Activated CD4-positive, alpha-beta T cell treated with anti-CD3 and anti-CD28 coated beads, Interleukin-2, Interleukin-4, amounts not matched to agents 100 ng/mL and 50 ng/mL, durations not matched to agents 16 hours and 8 hours (primary cell): ENCODE data around the gene IQSEC1.

Experiments used
- DNase-seq: peaks from one replicate; pipeline ENCODE4 v3.0.0-alpha.2; 2020; ENCODE audit warnings: low spot score

IQSEC1 gene

DNA sequence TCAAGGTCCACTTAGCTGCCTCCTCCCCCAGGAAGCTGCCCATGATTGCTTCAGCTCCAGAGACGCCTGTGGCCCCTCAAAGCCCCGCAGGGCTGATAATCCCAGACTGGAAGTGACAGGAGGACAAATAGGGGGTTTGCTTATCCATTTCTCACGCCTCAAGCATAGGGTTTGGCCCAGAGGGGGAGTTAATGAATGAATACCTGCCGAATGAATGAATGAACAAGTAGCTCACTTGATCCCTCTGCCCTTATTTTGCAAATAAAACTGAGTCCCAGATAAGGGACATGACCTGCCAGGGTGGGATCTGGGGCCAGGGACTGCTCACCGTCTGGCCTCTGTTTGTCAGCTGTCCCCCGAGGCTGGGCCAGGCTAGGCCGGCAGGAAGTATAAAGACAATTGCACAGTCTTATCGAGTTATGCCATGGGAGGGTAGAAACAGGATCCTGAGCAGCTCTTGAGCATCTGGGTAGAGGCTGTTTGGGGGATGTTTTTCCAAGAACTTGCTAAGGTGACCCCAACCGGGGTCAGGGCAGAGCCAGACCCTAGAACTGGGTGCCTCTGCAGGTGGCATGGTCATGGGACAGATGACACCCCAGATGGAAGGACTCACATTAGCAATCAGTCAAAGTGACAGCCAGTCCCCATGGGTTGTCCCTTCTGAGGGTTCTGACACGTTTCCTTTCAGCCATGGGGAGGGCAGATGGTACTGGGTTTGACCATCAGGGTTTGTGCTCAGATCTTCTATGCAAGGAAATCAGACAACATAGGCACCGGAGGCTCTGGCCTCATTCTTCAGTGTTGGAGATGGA is 45.0 kb downstream of the IQSEC1 start:
- no peak for DNase-seq

DNA sequence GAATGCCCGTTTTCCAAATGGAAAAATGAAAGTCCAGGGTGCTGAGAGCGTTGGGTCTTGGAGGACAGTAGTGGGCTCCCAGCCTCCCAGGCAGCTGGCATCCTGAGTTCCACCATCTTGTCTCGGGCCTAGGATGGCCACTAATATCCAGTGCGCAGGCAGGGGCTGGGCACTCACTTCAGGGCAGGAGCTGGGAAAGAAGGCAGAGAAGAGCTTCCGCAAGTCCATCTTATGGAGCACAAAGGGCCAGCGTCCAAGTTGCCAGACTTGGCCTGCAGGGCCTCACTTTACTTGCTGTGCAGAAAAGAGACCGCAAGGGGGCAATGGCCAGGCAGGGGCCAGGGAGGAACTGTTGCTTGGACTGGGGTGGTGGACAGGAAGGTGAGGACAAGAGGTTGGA is 46.1 kb downstream of the IQSEC1 start:
- DNase-seq, result no peak

GRCh38 chr3:13026534-13026933 is 46.7 kb downstream of the IQSEC1 start:
- no peak for DNase-seq

DNA sequence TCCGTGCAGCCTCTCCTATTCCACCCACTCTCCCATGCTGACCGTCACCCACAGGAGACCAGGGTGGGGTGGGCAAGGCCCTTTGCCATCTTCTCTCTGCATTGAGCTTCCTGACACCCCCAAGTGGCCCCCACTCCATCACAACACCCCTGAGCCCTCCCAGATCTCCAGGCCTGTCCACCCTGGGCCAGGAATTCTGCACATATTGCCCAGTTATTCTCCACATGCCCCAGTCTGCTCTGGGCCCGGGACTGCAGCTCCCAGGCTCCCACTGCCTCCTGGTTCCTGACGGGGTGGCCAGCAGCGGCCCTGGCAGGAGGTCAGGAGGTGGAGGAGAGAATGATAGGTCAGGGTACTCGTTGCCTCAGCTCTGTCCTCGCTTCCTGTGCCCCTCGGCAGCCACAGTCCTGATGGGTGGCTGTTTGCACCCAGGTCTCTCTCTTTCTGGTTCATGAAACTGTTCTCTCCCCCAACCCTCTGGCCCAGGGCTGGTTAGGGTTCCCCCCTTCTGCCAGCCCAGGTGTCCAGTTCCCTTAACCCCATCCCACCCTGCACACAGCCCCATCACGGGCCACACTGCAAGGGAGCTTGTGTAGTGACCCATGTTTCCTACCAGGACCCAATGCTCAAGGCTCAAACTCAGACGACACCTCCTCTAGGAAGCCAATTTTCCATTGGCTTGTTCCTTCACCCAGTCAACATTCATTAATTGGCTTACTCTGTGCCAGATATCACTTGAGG is 47.3 kb downstream of the IQSEC1 start:
- DNase-seq, result no peak

DNA sequence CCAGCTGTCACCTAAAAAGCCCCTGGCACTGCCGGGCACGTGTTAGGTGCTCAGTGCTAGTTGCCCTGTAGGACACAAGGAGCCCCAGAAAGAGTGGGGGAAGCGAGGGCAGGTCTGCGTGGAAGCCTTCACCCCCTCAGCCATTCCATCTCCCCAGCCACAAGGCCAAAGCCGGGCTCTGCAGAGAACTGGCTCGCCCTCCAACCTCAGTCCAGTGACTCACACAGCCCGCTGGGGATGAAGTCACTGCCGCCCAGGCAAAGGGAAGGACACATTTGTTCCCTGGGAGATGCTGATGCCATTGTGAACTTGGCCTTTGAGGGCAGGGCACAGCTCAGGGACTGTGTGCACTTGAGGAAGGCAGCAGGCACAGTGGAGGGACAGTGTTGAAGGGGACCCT is 48.1 kb downstream of the IQSEC1 start:
- DNase-seq, result no peak

- no peak for DNase-seq
Measured at GRCh38 chr3:13024765-13025065, 48.5 kb downstream of the IQSEC1 start.

GRCh38 chr3:13023971-13024764 is 49.1 kb downstream of the IQSEC1 start:
- DNase-seq, result no peak

- DNase-seq, result no peak
Measured at GRCh38 chr3:13023235-13023970, 49.8 kb downstream of the IQSEC1 start.

DNA sequence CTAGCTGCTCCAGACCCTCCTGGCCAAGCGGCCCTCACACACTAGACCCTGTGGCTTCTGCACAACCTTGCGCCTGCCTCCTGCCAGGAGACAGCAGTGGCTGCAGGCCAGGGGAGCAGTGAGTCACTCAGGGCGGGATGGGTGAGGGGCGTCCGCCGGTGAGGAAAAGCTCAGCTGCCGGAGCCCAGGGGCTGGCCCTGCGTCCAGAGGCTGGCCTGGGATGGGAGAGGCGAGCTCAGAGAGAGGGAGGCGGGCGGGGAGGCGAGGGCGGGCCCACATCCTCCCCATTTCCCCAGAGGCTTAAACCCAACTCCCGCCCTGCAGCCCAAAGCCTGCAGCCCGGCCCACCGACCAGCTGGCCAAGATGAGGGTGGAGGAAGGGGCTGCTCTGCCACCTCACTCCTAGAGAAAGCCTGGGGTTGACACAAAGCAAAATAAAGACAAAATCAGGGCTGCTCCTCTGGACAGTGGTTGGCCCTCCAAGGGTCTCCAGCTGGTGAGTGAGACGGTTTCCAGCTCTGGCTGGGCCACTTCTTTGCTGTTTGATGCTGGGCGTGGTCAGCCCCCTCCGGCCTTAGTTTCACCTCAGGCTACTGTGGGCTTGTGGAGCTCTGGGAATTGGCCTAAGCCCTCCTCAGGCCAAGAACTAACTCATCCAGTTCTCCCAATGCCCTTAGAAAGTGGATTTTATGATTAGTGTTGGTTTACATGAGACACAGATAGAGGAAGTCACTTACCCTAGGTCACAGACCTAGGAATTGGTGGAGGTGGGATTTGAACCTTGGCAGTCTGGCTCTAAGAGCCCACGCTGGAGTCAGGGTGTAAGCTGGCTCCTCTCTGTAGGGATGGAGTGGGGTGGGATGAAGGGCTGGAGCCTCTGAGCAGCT is 50.6 kb downstream of the IQSEC1 start:
- no peak for DNase-seq

GRCh38 chr3:13021141-13022114 is 51.8 kb downstream of the IQSEC1 start:
- no peak for DNase-seq

- DNase-seq, result no peak
Measured at GRCh38 chr3:13020159-13020750, 53.0 kb downstream of the IQSEC1 start.

DNA sequence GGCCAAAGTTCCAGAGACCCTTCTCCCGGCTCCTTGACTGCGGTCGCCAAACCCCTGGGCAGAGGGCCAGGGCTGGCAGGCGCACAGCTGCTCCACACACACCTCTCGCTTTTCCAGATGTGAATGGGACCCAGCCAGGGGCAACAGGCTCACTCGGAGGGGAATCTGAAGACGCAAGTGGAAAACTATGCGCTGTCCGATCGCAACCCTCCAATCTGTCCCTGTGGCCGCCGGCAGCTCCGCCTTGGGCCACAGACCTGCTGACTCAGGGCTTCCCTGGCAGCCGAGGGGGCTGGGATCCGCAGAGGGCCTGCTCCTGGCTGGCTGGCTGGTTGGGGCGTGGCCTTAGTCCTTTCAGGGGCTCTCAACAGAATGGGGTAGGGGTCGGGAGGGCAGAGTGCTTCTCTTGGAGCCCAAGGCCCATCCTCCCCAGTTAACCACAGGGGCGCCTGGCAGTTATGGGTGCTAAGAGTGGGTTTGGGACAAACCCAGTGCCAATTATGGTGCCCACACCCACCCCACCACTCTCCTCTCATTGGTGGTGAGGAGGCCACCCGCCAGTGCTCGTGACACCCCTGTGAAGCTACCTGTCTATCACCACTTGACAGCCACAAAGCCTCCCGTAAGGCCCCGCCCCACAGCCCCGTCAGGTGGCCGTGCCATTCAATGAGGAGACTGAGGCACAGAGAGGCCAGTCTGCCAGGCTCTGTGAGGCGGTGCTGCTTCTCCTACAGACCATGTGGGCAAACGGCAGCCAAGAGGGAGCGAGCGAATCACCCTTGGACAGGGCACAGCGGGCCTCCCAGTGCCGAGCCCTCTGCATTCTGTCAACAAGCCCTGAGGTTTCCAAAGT is 53.8 kb downstream of the IQSEC1 start:
- DNase-seq, result no peak

GRCh38 chr3:13018561-13019242 is 54.5 kb downstream of the IQSEC1 start:
- no peak for DNase-seq

DNA sequence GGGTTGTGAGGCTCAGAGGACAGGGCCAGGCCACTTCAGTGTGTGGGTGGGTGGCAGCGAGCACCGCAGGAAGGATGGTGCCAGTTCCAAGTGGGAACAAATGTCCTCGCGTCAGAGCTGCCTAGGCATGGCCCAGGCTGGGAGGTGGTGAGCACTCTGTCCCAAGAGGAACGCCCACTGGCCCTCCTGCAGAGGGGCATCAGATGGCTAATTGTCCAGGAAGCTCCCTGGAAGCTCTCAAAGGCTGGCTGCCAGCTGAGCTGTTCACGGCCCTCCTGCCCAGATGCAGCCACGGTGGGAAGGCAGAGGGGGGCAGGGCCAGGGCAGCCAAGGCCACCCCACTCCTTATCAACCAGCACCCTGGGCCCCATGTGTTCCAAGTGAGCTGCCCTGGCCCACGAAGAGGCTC is 55.2 kb downstream of the IQSEC1 start:
- DNase-seq, result no peak

- no peak for DNase-seq
Measured at GRCh38 chr3:13017361-13018042, 55.7 kb downstream of the IQSEC1 start.

GRCh38 chr3:13016721-13017255 is 56.4 kb downstream of the IQSEC1 start:
- DNase-seq, result no peak

DNA sequence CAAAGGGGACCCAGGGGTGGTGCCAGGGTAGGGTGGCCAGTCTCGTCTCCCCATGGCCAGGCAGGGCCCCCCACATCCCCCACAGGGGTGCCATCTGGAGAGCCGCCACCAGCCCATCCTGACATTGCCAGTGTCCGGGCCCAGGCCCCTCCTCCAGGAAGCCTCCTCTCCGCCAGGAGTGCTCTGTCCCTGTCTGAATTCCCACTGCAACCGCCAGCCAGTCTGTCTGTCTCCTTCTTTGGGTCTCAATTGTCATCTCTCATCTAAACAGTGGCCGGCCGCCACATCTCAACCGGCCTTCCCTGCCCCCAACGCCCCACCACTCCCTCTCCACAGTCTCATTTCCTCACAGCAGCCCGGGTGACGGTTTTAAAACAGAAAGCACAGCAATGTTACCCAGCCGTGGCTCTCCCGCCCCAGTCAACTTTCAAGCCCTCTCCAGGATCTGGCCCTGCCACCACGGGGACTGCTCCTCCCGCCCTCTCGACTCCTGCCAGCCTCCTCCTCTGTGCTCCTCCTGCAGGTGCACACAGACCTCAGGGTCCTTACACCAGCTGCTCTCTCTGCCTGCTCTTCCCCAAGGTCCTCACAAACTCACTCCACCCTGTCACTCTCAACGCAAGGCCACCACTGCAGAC is 57.0 kb downstream of the IQSEC1 start:
- peak; percentile 62 for DNase-seq
